ENCODE measurements around the gene ALDH1L1.

- no peak for TF ChIP-seq CTCF (IDR thresholded peaks at IDR 0.05 in 4 of 5, conservative IDR thresholded peaks at IDR 0.05 in 1 of 5)
- no peak for TF ChIP-seq POLR2A (IDR thresholded peaks at IDR 0.05)
These were observed 50.9 kb downstream of the ALDH1L1 start for GRCh38 chr3:126129398-126129891.
